Measurements from ENCODE around the gene POLR1A. TPM values are rescaled to one million over a fixed set of nuclear protein-coding genes. Genes with fewer than 3 reads are reported as not detected.

The POLR1A gene
- total RNA-seq, 1 experiment from 2014 or later = 47.5 TPM

DNA sequence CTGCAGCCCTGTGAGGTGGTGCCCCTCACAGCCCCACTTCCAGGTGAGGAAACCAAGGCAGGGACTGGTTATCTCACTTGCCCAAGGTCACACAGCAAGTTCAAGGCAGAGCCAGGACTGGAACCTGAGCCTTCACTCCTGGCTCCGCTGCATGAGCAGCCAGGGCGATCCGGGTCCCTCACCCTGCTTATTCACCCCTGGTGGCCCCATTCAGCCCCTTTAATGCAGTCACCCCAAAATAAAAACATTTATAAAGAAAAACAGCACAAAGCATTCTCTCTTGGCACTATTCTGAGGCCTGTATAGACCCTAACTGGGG lies 57.3 kb downstream of the POLR1A start (continued):
- TF ChIP-seq, protein P1, sequence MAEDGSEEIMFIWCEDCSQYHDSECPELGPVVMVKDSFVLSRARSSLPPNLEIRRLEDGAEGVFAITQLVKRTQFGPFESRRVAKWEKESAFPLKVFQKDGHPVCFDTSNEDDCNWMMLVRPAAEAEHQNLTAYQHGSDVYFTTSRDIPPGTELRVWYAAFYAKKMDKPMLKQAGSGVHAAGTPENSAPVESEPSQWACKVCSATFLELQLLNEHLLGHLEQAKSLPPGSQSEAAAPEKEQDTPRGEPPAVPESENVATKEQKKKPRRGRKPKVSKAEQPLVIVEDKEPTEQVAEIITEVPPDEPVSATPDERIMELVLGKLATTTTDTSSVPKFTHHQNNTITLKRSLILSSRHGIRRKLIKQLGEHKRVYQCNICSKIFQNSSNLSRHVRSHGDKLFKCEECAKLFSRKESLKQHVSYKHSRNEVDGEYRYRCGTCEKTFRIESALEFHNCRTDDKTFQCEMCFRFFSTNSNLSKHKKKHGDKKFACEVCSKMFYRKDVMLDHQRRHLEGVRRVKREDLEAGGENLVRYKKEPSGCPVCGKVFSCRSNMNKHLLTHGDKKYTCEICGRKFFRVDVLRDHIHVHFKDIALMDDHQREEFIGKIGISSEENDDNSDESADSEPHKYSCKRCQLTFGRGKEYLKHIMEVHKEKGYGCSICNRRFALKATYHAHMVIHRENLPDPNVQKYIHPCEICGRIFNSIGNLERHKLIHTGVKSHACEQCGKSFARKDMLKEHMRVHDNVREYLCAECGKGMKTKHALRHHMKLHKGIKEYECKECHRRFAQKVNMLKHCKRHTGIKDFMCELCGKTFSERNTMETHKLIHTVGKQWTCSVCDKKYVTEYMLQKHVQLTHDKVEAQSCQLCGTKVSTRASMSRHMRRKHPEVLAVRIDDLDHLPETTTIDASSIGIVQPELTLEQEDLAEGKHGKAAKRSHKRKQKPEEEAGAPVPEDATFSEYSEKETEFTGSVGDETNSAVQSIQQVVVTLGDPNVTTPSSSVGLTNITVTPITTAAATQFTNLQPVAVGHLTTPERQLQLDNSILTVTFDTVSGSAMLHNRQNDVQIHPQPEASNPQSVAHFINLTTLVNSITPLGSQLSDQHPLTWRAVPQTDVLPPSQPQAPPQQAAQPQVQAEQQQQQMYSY (CRISPR knock-in tag; IDR thresholded peaks at IDR 0.05) = no peak
- TF ChIP-seq CREM (CRISPR knock-in tag; IDR thresholded peaks at IDR 0.05) = no peak
- no peak for TF ChIP-seq NR1H2 (CRISPR knock-in tag; IDR thresholded peaks at IDR 0.05)
- TF ChIP-seq, protein P2, sequence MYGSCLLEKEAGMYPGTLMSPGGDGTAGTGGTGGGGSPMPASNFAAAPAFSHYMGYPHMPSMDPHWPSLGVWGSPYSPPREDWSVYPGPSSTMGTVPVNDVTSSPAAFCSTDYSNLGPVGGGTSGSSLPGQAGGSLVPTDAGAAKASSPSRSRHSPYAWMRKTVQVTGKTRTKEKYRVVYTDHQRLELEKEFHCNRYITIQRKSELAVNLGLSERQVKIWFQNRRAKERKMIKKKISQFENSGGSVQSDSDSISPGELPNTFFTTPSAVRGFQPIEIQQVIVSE (CRISPR knock-in tag; IDR thresholded peaks at IDR 0.05; ENCODE audit: borderline replicate concordance) = no peak
- TF ChIP-seq, protein P3, sequence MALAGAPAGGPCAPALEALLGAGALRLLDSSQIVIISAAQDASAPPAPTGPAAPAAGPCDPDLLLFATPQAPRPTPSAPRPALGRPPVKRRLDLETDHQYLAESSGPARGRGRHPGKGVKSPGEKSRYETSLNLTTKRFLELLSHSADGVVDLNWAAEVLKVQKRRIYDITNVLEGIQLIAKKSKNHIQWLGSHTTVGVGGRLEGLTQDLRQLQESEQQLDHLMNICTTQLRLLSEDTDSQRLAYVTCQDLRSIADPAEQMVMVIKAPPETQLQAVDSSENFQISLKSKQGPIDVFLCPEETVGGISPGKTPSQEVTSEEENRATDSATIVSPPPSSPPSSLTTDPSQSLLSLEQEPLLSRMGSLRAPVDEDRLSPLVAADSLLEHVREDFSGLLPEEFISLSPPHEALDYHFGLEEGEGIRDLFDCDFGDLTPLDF (CRISPR knock-in tag; IDR thresholded peaks at IDR 0.05) = no peak
- TF ChIP-seq SOX15 (CRISPR knock-in tag; IDR thresholded peaks at IDR 0.05) = no peak
- TF ChIP-seq TEAD4 (CRISPR knock-in tag; IDR thresholded peaks at IDR 0.05) = no peak
- no peak for TF ChIP-seq SP1 (CRISPR knock-in tag; conservative IDR thresholded peaks at IDR 0.05)
- TF ChIP-seq MYBL2 (CRISPR knock-in tag; IDR thresholded peaks at IDR 0.05) = no peak
- TF ChIP-seq, protein P4, sequence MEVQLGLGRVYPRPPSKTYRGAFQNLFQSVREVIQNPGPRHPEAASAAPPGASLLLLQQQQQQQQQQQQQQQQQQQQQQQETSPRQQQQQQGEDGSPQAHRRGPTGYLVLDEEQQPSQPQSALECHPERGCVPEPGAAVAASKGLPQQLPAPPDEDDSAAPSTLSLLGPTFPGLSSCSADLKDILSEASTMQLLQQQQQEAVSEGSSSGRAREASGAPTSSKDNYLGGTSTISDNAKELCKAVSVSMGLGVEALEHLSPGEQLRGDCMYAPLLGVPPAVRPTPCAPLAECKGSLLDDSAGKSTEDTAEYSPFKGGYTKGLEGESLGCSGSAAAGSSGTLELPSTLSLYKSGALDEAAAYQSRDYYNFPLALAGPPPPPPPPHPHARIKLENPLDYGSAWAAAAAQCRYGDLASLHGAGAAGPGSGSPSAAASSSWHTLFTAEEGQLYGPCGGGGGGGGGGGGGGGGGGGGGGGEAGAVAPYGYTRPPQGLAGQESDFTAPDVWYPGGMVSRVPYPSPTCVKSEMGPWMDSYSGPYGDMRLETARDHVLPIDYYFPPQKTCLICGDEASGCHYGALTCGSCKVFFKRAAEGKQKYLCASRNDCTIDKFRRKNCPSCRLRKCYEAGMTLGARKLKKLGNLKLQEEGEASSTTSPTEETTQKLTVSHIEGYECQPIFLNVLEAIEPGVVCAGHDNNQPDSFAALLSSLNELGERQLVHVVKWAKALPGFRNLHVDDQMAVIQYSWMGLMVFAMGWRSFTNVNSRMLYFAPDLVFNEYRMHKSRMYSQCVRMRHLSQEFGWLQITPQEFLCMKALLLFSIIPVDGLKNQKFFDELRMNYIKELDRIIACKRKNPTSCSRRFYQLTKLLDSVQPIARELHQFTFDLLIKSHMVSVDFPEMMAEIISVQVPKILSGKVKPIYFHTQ (CRISPR knock-in tag; IDR thresholded peaks at IDR 0.05) = no peak

DNA sequence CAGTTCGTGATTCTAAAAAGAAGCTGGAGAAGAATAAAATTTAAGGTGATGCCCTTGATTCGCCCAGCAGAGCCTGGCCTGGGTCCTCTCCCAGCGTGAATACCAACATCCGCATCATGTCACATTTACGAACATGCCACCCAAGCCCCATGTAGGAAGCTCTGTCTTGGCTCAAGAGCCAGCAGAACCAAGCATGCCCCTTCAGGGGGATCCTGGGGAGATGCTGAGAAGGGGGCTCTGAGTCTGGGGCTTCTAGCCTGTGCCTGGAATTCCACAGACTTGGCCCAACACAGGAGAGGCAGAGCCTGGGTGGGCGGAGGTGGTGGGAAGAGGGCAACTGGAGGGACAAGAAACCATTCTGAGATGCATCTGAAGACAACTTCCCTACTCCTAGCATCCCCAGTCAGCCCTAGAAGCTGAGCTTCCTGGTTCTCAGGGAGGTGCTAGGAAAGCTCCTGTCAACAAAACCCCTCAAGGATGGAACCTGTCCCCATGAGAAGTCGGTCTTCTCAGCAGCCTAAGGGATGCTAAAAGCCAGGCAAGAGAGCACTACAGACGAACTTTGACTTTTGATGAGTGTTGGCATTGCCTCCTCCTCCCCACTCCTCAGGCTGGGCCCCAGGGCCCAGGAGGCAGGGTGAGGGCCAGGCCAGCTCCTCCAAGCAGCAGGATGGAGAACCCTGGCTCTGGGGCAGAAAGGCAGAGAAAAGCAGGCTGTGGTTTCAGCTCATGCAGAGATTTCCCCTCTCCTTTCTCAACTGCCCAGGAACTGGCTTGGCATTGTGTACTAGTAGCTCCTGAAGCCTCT lies 57.9 kb downstream of the POLR1A start:
- H3K27ac Mint-ChIP-seq = no peak overlapping the region
- POLR2A ChIA-PET = no interaction called here
- H3K4me1 Mint-ChIP-seq = no peaks in the 10 kb centered on the region
- H3K9me3 Mint-ChIP-seq = no peaks in the 10 kb centered on the region
- peaks cover 57% of the 10 kb centered on the region for H3K36me3 Mint-ChIP-seq
- ATAC-seq = no peak
- no peak for TF ChIP-seq CREM (CRISPR knock-in tag; IDR thresholded peaks at IDR 0.05)
- no peak for TF ChIP-seq TP53 (CRISPR knock-in tag; IDR thresholded peaks at IDR 0.05)
- TF ChIP-seq, protein P5, sequence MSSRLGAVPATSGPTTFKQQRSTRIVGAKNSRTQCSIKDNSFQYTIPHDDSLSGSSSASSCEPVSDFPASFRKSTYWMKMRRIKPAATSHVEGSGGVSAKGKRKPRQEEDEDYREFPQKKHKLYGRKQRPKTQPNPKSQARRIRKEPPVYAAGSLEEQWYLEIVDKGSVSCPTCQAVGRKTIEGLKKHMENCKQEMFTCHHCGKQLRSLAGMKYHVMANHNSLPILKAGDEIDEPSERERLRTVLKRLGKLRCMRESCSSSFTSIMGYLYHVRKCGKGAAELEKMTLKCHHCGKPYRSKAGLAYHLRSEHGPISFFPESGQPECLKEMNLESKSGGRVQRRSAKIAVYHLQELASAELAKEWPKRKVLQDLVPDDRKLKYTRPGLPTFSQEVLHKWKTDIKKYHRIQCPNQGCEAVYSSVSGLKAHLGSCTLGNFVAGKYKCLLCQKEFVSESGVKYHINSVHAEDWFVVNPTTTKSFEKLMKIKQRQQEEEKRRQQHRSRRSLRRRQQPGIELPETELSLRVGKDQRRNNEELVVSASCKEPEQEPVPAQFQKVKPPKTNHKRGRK (CRISPR knock-in tag; IDR thresholded peaks at IDR 0.05; ENCODE audit: borderline replicate concordance) = no peak
- TF ChIP-seq SOX15 (CRISPR knock-in tag; IDR thresholded peaks at IDR 0.05) = no peak
- no peak for TF ChIP-seq EMX1 (CRISPR knock-in tag; IDR thresholded peaks at IDR 0.05)
- TF ChIP-seq, protein P6, sequence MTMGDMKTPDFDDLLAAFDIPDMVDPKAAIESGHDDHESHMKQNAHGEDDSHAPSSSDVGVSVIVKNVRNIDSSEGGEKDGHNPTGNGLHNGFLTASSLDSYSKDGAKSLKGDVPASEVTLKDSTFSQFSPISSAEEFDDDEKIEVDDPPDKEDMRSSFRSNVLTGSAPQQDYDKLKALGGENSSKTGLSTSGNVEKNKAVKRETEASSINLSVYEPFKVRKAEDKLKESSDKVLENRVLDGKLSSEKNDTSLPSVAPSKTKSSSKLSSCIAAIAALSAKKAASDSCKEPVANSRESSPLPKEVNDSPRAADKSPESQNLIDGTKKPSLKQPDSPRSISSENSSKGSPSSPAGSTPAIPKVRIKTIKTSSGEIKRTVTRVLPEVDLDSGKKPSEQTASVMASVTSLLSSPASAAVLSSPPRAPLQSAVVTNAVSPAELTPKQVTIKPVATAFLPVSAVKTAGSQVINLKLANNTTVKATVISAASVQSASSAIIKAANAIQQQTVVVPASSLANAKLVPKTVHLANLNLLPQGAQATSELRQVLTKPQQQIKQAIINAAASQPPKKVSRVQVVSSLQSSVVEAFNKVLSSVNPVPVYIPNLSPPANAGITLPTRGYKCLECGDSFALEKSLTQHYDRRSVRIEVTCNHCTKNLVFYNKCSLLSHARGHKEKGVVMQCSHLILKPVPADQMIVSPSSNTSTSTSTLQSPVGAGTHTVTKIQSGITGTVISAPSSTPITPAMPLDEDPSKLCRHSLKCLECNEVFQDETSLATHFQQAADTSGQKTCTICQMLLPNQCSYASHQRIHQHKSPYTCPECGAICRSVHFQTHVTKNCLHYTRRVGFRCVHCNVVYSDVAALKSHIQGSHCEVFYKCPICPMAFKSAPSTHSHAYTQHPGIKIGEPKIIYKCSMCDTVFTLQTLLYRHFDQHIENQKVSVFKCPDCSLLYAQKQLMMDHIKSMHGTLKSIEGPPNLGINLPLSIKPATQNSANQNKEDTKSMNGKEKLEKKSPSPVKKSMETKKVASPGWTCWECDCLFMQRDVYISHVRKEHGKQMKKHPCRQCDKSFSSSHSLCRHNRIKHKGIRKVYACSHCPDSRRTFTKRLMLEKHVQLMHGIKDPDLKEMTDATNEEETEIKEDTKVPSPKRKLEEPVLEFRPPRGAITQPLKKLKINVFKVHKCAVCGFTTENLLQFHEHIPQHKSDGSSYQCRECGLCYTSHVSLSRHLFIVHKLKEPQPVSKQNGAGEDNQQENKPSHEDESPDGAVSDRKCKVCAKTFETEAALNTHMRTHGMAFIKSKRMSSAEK (CRISPR knock-in tag; IDR thresholded peaks at IDR 0.05; ENCODE audit: borderline replicate concordance) = no peak
- TF ChIP-seq ZNF416 (CRISPR knock-in tag; IDR thresholded peaks at IDR 0.05) = no peak
- no peak for TF ChIP-seq NFE2L1 (CRISPR knock-in tag; IDR thresholded peaks at IDR 0.05)
- no peak for TF ChIP-seq NR2C2 (CRISPR knock-in tag; IDR thresholded peaks at IDR 0.05)
- TF ChIP-seq IRF2 (CRISPR knock-in tag; IDR thresholded peaks at IDR 0.05; ENCODE audit: borderline replicate concordance, low read depth) = no peak
- TF ChIP-seq GABPB1 (CRISPR knock-in tag; IDR thresholded peaks at IDR 0.05) = no peak
- no peak for TF ChIP-seq ATF1 (CRISPR knock-in tag; IDR thresholded peaks at IDR 0.05)
- no peak for TF ChIP-seq GRHL2 (CRISPR knock-in tag; IDR thresholded peaks at IDR 0.05; ENCODE audit: insufficient replicate concordance, severe bottlenecking)
- CTCF ChIA-PET = no interaction called here
- H3K4me3 Mint-ChIP-seq = no peak overlapping the region
- no peaks in the 10 kb centered on the region for H3K27me3 Mint-ChIP-seq (ENCODE audit: low read depth)
- no peak for DNase-seq (ENCODE audit: low spot score)
